ENCODE results near the gene TRIM2.

GRCh38 chr4:153181700-153182099 lies 22.5 kb upstream of the TRIM2 start:
- TF ChIP-seq CTCF (conservative IDR thresholded peaks at IDR 0.05; ENCODE audit: low read depth, low read length) (no peak), EZH2 (IDR thresholded peaks at IDR 0.05; ENCODE audit: borderline replicate concordance, low read depth, low read length, poor library complexity, severe bottlenecking) (no peak)

Measured in A673 (cell line).